Putamen (tissue), 1 donor: ENCODE data around the gene PRKCA.
A peak's percentile ranks its signal among the peaks of the same experiment; 100 is the strongest.
"Not testable (repeated sequence)": the region's sequence is repeated elsewhere in the genome, so short reads cannot be mapped to it uniquely, and the experiment has no call there.

Experiments used
- DNase-seq: peaks from one replicate; pipeline ENCODE4 v3.0.0-alpha.2; 2016; ENCODE audit warnings: low spot score

The PRKCA gene

DNA sequence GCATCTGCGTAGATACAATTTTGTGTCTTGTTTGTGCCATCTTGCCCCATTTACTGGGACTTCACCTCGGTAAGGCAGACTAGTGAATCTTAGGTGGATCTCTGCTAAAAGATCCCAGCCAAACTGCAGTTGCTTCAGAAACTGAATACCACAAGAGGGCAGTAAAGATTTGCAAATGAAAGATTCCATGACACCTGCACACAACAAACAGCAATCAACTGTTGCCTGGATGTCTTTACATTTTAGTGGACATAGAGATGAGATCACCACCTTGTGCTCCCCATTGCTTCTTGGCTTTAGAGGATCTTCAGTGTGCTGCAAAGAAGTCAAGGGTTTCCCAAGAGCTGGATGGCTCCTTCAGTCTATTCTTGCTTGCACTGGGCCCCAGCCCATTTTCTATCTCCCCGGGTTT is 413.3 kb downstream of the PRKCA start:
- DNase-seq: peak; percentile 61

DNA sequence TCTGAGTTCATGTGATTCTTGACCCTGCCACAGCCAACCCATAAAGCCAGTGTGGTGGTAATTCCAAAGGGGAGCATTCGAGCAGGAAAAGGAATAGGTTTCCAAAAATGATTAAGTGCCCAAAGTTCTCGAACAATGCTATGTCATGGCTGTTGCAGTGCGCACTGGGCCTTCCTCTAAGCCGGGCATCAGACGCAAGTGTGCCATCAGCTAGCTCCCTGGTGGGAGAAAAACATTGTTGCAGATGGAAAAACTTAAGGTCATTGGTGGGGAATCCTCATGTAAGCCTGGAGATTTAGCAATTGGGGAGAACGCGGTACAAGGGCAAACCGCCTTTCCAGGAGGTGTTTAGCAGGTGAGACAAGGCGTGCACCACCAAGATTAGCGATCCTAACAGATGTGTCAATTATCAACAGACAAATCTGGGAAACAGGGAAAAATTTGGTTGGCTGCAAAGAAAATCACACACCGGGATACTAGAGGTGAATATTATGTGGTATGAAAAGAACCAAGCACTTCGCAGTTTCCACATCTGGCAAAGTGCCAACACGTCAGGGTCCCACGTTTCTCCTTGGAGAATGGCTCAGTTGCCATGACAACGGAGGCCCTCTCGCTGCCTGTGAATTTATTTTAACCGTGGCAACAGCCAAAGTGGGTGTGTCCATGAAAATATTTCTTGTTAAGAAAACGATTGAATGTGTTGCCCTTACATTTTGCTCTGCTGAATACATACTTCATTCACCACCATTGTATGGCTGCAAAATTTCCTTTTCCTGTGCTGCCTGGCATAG is 414.0 kb downstream of the PRKCA start:
- DNase-seq: peak; percentile 55

DNA sequence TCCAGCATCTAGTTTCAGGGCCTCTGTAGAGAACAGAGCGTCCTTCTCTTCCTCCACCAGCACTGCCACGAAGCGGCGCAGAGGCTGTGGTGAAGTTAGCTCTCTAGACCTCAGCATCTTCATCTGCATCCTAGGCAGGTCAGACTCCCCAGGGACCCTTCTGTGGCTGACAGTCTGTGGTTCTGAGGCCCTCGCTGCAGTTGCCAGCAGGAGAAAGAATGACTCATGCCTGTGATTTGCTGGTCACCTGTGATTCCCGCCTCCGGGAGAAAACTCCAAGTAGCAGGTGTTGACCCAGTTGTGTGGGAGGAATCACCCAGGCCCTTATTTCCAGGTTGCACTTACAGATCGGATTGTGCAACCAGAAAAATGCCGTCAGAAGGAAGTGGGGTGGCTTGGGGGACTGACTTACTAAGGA is 415.2 kb downstream of the PRKCA start:
- no peak for DNase-seq

DNA sequence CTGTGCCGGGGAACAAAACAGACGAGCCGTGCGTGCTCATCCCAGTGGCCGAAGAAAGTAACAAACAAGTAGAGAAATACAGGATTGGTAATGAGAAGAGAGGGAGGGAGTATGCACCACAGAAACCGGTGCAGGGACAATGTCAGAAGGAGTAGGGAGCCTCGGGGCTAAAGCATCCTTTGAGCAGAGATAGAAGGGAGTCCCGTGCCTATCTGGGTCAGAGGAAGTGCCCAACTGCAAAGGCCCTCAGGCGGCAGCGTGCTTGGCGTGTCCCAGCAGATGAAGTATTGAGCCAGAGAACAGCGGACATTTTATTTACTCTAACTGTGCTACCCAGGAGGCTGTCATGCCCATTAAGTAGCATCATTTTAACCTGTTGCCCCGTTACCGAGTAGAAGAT is 417.6 kb downstream of the PRKCA start:
- DNase-seq: no peak

GRCh38 chr17:66720567-66720966 is 418.2 kb downstream of the PRKCA start:
- no peak for DNase-seq

DNA sequence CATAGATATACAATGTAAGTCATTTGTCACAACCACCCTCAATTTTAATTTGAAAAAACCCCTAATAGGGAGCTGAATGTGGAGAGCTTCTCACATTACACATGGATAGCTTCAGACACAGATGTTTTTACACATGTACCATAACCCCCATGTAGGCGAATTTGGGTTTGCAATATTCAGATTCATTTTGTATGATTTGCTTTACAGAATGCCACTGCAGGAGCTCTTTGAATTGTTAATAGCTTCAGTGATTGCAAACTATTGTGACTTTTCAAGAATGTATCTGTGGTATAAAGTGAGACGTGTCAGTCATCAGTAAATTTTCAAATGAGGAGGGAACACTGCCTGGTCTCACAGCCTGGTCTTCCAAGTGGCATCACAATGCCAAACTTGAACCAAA is 419.9 kb downstream of the PRKCA start:
- no peak for DNase-seq

DNA sequence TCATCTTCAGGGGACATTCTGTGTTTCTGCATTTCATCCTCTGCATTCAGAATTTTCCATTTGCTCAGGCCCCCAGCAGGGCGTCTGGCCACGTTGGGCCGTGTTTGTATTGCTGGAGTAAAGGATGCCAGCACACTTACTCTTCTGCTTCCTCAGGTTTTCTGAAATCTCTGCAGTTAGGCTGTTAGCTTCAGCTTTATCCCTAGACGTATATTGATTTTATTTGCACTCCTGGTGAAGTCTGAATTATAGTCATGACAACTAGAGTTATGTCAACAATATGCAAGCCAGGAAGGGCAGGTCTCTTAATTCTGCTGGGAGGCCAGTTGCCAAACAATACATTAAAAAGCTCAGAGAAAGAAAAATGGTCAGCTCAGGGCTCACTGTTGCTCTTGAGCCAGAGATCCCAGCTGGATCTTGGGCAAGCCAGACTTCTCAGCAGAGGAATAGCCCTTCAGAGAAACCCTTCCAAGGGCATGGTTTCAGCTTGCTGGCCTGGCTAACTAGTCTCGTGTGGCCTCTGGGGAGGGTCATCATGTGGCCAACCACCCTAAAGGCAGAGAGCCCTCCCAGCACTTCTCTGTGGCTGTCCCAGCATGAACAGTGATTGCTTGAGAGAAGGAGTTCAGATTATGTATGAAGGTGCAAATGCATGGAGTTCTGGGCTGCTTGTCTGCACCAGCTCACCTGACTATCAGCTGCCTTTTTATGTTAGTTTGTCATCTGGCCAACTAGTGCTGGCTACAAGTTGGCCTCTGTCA is 422.3 kb downstream of the PRKCA start:
- no peak for DNase-seq

DNA sequence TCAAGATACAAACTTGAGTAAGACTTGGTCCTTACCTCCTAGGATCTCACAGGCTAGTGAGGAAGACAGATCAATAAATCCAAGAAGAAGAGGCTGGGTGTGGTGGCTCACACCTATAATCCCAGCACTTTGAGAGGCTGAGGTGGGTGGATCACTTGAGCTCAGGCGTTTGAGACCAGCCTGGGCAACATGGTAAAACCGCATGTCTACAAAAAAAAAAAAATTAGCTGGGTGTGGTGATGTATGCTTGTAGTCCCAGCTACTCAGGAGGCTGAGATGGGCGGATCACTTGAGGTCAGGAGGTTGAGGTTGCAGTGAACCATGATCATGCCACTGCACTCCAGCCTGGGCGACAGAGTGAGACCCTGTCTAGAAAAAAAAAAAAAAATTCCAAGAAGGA is 423.0 kb downstream of the PRKCA start:
- not testable (repeated sequence) for DNase-seq

GRCh38 chr17:66725956-66726355 is 423.5 kb downstream of the PRKCA start:
- DNase-seq: no peak

GRCh38 chr17:66726371-66726770 is 424.0 kb downstream of the PRKCA start:
- DNase-seq: no peak

DNA sequence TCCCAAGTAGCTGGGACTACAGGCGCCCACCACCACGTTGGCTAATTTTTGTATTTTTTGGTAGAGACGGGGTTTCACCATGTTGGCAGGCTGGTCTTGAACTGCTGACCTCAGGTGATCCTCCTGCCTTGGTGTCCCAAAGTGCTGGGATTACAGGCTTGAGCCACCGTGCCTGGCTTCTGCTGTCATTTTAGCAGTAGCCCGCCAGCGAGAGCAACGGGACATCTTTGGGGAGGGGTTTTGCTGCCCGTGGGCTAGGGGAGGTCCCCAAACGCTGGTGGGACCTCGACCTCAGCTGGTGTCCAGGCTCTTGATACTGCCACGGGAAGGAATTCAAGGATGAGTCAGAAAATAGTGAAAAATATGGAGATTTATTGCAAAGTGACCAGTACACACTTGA is 424.4 kb downstream of the PRKCA start:
- DNase-seq: no peak

- DNase-seq: peak; percentile 56
These were observed 425.5 kb downstream of the PRKCA start for GRCh38 chr17:66727634-66728570.

DNA sequence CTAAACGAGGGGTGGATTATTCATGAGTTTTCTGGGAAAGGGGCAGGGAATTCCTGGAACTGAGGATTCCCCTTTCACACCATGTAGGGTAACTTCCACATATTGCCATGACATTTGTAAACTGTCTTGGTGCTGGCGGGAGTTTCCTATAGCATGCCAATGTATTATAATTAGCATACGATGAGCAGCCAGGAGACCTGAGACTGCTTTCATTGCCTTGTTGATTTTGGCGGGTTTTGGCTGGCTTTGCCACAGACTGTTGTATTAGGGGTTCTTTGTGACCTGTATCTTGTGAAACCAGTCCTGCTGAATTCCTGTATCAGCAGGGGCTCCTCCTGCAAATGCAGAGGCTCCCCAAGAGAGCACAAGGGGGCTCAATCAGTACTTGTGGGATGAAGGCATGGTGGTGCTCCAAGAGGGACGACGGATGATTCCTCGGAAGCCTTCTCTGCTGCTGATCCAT is 428.1 kb downstream of the PRKCA start:
- DNase-seq: no peak

DNA sequence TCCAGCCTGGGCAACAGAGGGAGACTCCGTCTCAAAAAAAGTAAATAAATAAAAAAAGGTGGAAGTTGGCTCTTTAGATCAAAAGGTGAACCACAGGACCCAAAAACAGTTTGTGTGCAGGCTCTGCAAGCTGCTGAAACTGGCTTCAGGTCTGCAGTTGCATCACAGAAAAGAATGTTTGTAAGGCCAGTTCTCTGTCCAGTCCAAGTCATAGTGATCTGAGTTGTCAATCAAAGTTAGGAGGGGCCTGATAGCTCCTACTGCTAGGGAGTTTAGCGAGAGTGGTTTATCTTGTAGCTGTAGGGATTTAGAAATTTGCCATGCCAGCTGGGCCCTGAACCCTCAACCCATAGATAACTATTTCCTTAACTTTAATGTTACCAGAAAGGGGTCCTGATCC is 431.3 kb downstream of the PRKCA start:
- DNase-seq: no peak

DNA sequence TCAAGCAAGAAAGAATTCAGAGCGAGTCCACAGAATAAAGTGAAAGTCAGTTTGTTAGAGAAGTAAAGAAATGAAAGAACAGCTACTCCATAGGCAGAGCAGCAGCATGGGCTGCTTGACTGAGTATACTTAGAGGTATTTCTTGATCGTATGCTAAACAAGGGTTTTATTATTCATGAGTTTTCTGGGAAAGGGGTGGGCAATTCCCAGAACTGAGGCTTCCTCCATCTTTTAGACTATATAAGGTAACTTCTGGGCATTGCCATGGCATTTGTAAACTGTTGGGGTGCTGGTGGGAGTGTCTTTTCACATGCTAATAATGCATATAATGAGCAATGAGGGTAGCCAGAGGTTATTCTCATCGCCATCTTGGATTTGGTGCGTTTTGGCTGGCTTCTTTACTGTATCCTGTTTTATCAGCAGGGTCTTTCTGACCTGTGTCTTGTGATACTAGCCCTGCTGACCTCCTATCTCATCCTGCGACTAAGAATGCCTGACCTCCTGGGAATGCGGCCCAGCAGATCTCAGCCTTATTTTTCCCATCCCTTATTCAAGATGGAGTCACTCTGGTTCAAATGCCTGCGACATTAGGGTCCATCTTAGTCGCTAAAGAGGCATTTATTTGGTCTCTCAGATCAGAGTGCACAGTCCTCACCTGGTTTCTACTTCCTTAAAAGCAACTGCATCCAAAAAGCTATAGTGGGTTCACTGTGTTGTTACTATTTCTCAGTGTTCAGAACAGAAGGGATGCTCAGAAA is 432.0 kb downstream of the PRKCA start:
- no peak for DNase-seq

DNA sequence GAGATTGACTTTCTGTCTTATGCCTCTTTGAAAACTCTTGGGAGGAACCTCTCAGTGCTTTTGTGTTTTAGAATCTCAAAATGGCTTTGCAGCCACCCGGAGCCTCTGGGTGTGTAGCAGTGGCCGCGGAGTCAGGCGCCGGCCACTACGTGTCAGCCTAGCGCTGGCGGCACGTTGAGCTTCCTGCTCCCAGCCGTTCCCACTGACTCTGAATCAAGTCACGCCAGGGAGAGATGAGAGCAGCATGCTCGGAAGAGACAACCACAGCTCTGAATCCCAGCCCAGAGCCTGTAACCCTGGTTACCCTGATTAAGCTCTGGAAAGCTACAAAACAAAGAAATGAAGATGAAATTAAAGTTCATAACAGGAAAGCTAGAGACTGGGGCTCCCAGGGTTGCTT is 435.1 kb downstream of the PRKCA start:
- no peak for DNase-seq

DNA sequence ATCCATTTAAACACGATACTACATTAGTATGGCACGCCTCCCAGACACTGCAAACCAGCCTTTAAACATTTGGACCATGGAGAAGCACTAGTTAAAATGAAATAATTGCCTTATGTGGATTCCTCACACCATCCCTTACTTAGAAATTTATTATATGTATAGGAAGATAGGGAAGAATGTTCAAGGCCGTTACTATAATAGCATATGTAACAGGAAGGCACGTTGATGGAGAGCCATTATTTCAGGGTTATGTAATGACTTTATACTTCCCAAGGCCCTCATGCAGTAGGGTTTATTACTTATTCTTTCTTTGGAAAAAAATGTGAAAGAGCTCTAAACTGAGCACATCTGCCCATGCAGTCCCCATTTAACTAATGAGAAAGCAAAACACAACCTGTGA is 435.9 kb downstream of the PRKCA start:
- DNase-seq: no peak

DNA sequence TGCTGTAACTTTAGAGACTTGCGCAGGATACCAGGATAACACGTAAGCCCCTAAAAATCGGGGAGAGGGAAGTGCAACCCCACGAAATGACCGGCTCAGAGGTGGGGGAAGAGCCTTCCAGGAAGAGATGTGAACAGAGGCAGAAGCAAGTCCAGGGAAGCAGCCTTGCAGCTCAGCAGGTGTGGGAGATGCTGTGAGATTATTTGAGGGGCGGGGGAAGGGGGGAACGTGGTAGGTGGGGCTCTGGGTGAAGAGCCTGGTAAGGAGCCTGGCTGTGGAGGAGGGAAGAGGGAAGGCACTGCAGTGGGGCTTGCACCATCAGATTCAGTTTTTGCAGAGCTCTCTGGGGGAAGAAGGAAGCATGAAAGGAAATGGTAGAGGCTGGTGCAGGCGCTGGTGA is 437.1 kb downstream of the PRKCA start:
- DNase-seq: no peak

- DNase-seq: no peak
These were observed 437.8 kb downstream of the PRKCA start for GRCh38 chr17:66740226-66740625.

DNA sequence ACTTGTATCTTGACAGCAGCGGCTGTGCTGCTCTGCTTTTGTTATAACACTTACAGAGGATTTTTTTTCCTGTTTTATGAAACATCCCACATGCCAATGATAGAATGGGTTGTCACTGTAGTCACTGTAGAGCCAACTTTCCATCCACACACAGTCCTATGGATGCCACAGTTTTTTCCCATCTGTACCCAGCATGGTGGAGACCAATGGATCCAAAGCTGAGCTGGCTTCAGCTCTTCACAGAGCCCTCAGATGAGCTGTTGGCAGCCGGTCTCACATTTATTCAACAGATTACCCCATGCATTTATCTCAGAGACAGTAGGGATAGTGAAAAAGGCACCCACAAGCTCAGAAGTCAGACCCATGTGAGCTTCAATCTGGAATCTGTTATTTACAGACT is 441.1 kb downstream of the PRKCA start:
- no peak for DNase-seq

GRCh38 chr17:66746736-66747135 is 444.3 kb downstream of the PRKCA start:
- no peak for DNase-seq
